22Rv1 (cell line): ENCODE measurements around the gene TYK2.

Experiments used
- CTCF ChIP-seq: fragments of 450-650 bp; IDR thresholded peaks from 2 replicates; pipeline ENCODE4 v1.5.1; 2017; ENCODE audit warnings: mild to moderate bottlenecking
- ZFX ChIP-seq: fragments of 450-650 bp; IDR thresholded peaks from 2 replicates; pipeline ENCODE4 v1.6.1; 2017; ENCODE audit warnings: antibody characterized with exemption, borderline replicate concordance

GRCh38 chr19:10305139-10305806 lies 75.1 kb downstream of the TYK2 start:
- TF ChIP-seq CTCF (no peak), ZFX (no peak)
